NCI-H146 treated with DMSO at 0.1 percent for 48 hours (cell line): Measurements from ENCODE around the gene SLC13A5.
"Not testable (repeated sequence)": the region's sequence is repeated elsewhere in the genome, so short reads cannot be mapped to it uniquely, and the experiment has no call there.

ENCODE experiments used
- DNase-seq: peaks from one replicate; lab custom pipeline; 2025; ENCODE audit not compliant: unreplicated experiment; lab: John Stamatoyannopoulos, UW

SLC13A5 gene

GRCh38 chr17:6666557-6666956 is 46.6 kb downstream of the SLC13A5 start:
- no peak for DNase-seq

DNA sequence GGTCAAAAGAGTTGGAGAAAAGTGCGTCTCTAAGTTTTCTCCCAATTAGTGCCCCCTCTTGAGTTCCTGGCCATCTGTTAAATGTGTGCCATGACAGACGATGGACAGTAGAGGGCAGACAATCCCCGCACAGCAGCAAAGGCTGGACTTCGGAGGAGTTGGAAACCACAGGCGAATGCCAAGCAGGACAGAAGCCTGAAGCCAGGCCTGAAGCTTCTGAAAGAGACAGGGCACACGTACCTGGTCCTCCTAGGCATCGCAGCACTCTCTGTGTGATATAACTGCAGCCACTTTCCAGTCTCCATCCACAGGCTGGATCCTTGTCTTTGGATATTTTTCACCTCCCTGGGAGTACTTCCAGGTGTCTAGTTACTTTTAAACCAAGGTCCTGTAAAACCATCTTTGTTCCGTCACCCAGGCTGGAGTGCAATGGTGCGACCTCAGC is 47.1 kb downstream of the SLC13A5 start:
- peak; percentile 15 for DNase-seq

GRCh38 chr17:6663200-6663599 is 50.0 kb downstream of the SLC13A5 start:
- DNase-seq: not testable (repeated sequence)

DNA sequence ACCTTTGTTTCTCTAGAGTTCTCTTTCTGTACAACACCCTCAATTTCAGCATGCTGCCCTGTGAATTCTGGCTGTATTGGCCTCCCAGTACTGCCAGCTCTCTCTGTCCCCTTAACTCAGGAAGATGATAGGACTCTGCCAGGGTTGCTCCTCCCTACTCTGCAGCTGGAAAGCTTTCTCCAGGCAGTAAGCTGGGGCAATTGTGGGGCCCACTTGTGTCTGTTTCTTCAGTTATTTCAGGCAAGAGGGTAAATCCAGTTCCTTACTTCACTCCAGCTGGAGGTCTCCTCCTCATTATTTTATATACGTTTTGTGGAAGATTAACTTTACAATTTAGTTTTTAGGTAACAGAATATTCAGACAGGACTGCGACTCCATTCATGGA is 51.7 kb downstream of the SLC13A5 start:
- DNase-seq: no peak

DNA sequence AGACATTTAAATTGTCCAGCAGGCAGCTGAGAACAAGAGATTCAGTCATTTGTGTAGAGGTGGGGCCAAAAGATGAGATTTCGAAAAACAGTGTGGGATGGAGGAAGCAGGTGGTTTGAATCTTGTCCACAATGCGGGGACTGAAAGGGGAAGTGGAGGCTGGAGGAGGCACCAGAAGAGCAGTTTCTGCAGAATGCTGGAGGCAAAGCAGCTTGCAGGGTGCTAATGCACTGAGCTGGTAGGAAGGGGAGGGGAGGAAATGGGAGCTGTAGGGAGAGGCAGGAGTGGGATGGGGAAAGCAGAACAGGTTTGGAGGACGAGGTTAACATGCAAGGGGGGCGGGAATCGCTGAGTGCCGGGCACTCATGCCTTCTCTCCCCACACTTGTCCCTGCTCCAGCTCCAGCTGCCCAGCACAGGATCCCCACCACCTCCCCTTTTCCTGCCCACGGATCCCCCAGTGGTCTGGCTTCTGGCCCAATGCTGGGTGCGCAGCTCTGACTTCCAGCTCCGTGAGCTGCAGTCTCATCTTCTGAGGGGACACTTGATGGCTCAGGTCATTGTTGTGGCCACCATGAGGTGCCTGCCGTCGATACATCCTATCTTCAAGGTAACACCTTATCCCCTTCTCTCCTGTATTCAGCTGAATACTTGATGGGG is 52.2 kb downstream of the SLC13A5 start:
- DNase-seq: no peak

DNA sequence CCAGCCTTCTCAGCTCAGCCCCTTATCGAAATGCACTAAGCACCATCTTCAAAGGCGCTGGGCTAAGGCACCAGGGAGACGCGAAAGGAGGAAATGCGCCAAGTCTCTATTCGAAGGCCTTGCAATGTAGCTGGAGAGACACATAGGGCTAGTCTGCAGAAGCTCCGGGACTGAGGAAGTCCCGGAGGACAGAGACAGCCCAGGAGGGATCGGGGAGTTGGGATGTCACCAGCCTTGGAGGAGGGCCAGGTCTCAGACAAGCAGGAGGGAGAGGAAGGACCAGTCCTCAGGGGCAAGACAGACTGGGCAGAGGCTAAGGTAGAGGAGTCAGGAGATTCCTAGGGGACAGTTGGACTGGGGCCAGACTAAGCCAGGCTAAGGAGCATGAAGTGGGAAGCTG is 53.1 kb downstream of the SLC13A5 start:
- DNase-seq: no peak

DNA sequence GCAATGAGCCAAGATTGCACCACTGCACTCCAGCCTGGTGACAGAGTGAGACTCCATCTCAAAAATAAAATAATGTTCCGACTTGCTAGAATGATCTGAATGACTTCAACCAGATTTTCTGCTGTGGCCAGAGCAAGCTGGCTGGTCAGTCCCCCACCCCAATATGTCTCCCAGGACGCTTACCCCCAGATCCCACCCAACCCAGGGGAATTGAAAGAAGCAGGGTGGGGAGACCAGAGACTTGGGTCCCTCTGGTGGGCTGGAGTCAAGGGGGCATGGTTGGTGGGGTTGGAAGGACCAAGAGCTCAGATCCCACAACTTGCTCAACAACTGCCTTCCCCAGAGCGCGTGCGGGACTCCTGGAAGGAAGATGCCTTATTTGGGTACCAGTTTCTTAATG is 54.8 kb downstream of the SLC13A5 start:
- DNase-seq: not testable (repeated sequence)

GRCh38 chr17:6657633-6658287 is 55.4 kb downstream of the SLC13A5 start:
- DNase-seq: no peak

- DNase-seq: peak; percentile 25
These were observed 56.2 kb downstream of the SLC13A5 start for GRCh38 chr17:6656797-6657632.

GRCh38 chr17:6655732-6656361 is 57.3 kb downstream of the SLC13A5 start:
- peak; percentile 12 for DNase-seq

GRCh38 chr17:6654841-6655731 is 58.1 kb downstream of the SLC13A5 start:
- DNase-seq: peak; percentile 62

DNA sequence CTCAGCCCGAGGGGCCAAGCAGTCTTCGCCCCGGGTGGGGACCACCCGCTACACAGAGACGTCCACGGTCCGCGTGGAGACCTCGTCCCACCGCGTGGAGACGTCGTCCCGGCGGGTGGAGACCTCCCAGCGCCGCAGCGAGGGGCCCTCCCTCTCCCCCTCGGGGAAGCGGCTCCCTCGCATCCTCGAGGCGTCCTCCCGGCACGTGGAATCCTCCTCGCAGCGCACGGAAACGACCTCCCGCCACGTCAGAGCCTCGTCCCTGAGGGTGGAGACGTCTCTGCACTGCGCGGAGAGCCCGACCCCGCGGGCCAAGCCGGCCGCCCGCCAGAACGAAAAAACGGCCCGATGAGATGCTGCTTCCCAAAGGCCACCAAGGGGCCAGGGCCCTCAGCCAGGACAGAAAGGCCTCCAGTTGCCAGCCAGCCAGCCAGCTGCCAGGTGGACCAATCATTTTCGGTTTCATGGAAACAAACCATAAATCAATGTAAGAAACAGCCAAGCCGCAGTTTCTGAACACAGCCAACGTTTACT is 61.2 kb downstream of the SLC13A5 start:
- DNase-seq: no peak

GRCh38 chr17:6651354-6651918 is 61.7 kb downstream of the SLC13A5 start, which contains the start of the genes C17orf100 and MED31:
Gene C17orf100 (plus strand): TSS chr17:6651762. CDS start chr17:6651914, 152 bp downstream.
Gene MED31 (minus strand): TSS chr17:6651605. CDS start chr17:6651528, 77 bp downstream.
- DNase-seq: peak; percentile 85

GRCh38 chr17:6648181-6648580 is 65.0 kb downstream of the SLC13A5 start:
- DNase-seq: no peak

- no peak for DNase-seq
These were observed 69.6 kb downstream of the SLC13A5 start for GRCh38 chr17:6643451-6644125.

DNA sequence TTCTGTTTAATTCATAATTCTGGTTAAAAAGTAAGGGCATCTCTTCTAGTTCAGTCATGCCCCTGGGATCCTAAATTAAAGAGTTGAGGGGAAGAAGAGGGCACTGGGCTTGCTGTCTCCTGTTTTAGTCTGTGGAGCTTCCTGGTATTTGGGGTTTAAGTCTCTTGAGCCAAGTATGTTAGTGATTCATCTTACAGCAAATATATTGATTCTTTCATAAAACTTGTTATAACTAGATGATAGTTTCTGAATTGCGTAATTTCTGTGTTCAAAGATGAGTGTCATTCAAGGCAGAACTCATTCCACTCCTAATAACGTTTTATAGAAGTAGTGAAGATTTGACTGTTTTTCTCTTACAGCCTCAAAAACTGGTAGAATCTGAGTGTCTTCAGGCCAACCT is 70.6 kb downstream of the SLC13A5 start:
- no peak for DNase-seq

DNA sequence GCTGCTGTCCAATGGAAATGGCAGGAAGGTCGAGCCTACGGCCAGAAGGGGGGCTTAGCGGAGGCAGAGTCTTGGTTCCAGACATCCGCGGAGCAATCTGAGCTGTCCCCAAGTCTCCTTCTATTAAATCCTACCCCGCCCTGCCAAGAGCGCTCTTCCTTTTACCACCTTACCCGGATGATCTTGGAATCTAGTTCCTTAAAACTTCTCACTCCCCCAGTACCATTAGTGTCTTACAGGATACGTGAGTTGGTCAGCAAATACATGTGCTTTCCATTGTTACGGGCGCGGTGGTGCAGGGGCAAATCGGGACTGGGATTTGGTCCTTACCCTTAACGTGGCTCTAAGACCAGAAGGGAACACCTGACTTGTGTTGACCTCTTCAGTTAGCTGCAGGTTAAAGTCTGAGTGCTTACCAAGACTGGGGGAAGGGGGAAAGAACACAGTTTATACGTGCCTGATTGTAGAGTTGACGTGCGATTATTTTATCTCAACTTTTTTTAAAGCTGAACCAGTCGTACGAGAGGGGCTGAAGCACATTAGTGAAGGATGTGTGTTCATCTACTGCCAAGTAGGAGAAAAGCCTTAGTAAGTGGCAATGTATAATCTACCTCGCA is 71.8 kb downstream of the SLC13A5 start:
- no peak for DNase-seq

DNA sequence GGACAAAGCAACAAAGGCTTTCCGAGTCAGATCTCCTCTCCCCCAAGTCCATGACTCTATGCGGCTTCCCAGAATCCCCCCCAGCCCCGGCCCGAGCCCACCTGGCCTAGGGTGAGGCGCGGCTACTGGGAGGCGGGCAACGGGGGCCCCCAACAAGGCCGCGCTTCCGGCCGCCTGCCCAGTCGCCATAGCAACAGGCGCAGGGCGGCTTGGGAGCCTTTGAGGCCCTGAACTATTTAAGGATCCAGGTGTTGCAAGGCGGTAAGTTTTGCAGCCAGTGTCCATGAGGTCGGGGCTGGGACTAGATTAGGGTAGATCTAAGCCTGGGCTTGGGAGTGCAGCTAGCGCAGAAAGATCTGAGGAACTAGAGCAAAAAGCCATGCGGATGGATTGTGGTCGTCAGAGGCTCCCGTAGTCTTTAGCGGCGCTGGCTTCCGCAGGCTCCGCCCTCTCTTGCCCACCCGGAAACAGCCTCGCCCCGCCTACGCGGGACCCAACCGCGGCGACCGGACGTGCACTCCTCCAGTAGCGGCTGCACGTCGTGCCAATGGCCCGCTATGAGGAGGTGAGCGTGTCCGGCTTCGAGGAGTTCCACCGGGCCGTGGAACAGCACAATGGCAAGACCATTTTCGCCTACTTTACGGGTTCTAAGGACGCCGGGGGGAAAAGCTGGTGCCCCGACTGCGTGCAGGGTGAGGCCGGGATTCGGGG is 72.5 kb downstream of the SLC13A5 start, which contains the start of the genes KIAA0753 and TXNDC17:
Gene KIAA0753 (minus strand): TSS at position 176 of the 711 bp plus-strand sequence. CDS start 5,608 bp downstream, outside the sequence.
Gene TXNDC17 (plus strand): TSS at position 525 of the 711 bp plus-strand sequence. CDS start 23 bp downstream, at position 548.
- DNase-seq: peak; percentile 80
